GM23338 (cell line): ENCODE measurements around the gene KIAA0513. TPM values are rescaled to one million over a fixed set of nuclear protein-coding genes. Genes with fewer than 3 reads are reported as not detected.

Experiments
- ATAC-seq: fragments of 200-7000 bp; cut with Tn5 transposase; 3 replicates; pipeline ENCODE4 v1.9.1; 2020
- DNase-seq: peaks from one replicate; pipeline ENCODE4 v3.0.0-alpha.2; 2015; ENCODE audit warnings: low spot score
- H2AFZ ChIP-seq: fragments of 200-600 bp; sonication (generic); 2 replicates; pipeline ENCODE4 v1.8.0; 2016; ENCODE audit warnings: antibody characterized with exemption, mild to moderate bottlenecking, moderate library complexity
- H3F3A ChIP-seq: fragments of 200-600 bp; sonication (generic); replicated peaks from 2 replicates; pipeline ENCODE4 v1.8.0; 2017; ENCODE audit warnings: antibody characterized with exemption, mixed run types, low read depth
- H3K27ac ChIP-seq: fragments of 200-600 bp; sonication (generic); 2 replicates; pipeline ENCODE4 v1.6.1; 2016; ENCODE audit warnings: low read depth
- H3K27me3 ChIP-seq: fragments of 200-600 bp; sonication (generic); 2 replicates; pipeline ENCODE4 v1.8.0; 2016; ENCODE audit warnings: mild to moderate bottlenecking, mixed run types, moderate library complexity; ENCODE audit not compliant: insufficient read depth
- H3K36me3 ChIP-seq: fragments of 200-600 bp; sonication (generic); 2 replicates; pipeline ENCODE4 v1.8.0; 2016; ENCODE audit warnings: mild to moderate bottlenecking; ENCODE audit not compliant: insufficient read depth
- H3K4me1 ChIP-seq: fragments of 200-600 bp; sonication (generic); 2 replicates; pipeline ENCODE4 v1.8.0; 2016; ENCODE audit warnings: mild to moderate bottlenecking, moderate library complexity; ENCODE audit not compliant: insufficient read depth
- H3K4me2 ChIP-seq: fragments of 200-600 bp; sonication (generic); 2 replicates; pipeline ENCODE4 v1.7.1; 2017; ENCODE audit warnings: mixed run types
- H3K4me3 ChIP-seq: fragments of 200-600 bp; sonication (generic); 2 replicates; pipeline ENCODE4 v1.6.1; 2016; ENCODE audit warnings: mixed run types
- H3K79me2 ChIP-seq: fragments of 200-600 bp; sonication (generic); replicated peaks from 2 replicates; pipeline ENCODE4 v1.8.0; 2017; ENCODE audit warnings: mild to moderate bottlenecking; ENCODE audit not compliant: insufficient read depth
- H3K9me2 ChIP-seq: fragments of 200-600 bp; sonication (generic); 2 replicates; pipeline ENCODE4 v1.8.0; 2017; ENCODE audit not compliant: insufficient read depth
- H4K20me1 ChIP-seq: fragments of 200-600 bp; sonication (generic); replicated peaks from 2 replicates; pipeline ENCODE4 v1.8.0; 2017; ENCODE audit warnings: mild to moderate bottlenecking; ENCODE audit not compliant: insufficient read depth
- H3K27ac Mint-ChIP-seq: 2 replicates; pipeline ENCODE4 v1.8.0; 2020; ENCODE audit warnings: inconsistent platforms, mild to moderate bottlenecking, moderate library complexity, mixed read lengths
- H3K27me3 Mint-ChIP-seq: 3 replicates; pipeline ENCODE4 v1.8.0; 2022; ENCODE audit warnings: low read depth, mild to moderate bottlenecking, moderate library complexity, mixed read lengths, inconsistent platforms; ENCODE audit not compliant: insufficient read depth, poor library complexity
- H3K36me3 Mint-ChIP-seq: 3 replicates; pipeline ENCODE4 v1.8.0; 2021; ENCODE audit warnings: low read depth, mild to moderate bottlenecking, inconsistent platforms, moderate library complexity, mixed read lengths
- H3K4me1 Mint-ChIP-seq: 3 replicates; pipeline ENCODE4 v1.8.0; 2020; ENCODE audit warnings: mild to moderate bottlenecking, inconsistent platforms, mixed read lengths
- H3K4me3 Mint-ChIP-seq: 3 replicates; pipeline ENCODE4 v1.8.0; 2021; ENCODE audit warnings: moderate library complexity, mild to moderate bottlenecking, inconsistent platforms, mixed read lengths
- H3K9me3 Mint-ChIP-seq: 3 replicates; pipeline ENCODE4 v1.8.0; 2020; ENCODE audit warnings: moderate library complexity, mild to moderate bottlenecking, inconsistent platforms, mixed read lengths
- JUNB ChIP-seq: IDR thresholded peaks from one replicate; pipeline ENCODE4 v1.6.1; 2016; ENCODE audit warnings: antibody characterized with exemption; ENCODE audit not compliant: unreplicated experiment
- NANOG ChIP-seq: IDR thresholded peaks from 2 replicates; pipeline ENCODE4 v1.6.1; 2016; ENCODE audit warnings: antibody characterized with exemption, borderline replicate concordance
- POLR2AphosphoS5 ChIP-seq: IDR thresholded peaks from 2 replicates; pipeline ENCODE4 v1.6.1; 2016; ENCODE audit warnings: antibody characterized with exemption, low read depth
- STAT1 ChIP-seq: IDR thresholded peaks from one replicate; pipeline ENCODE4 v1.6.1; 2016; ENCODE audit warnings: antibody characterized with exemption; ENCODE audit not compliant: unreplicated experiment
- ZNF114 ChIP-seq: fragments of 250-450 bp; sonication (Bioruptor Pico); IDR thresholded peaks from 2 replicates; pipeline ENCODE4 v1.5.0; 2020; ENCODE audit warnings: mild to moderate bottlenecking, moderate library complexity
- ZNF331 ChIP-seq: fragments of 250-450 bp; sonication (Bioruptor Pico); IDR thresholded peaks from 2 replicates; pipeline ENCODE4 v1.5.0; 2020; ENCODE audit warnings: low read depth, mild to moderate bottlenecking, moderate library complexity
- polyA plus RNA-seq: library from polyadenylated mRNA; unstranded; fragments of >200 nt; fragmentation: Nextera tagmentation; extraction: Ambion mirVana; gene quantifications from 2 replicates; pipeline ENCODE4 v1.2.1, GENCODE V29; 2016
- total RNA-seq: library from RNA; depleted of rRNA; stranded (reverse); fragments of >200 nt; shearing (Covaris generic); gene quantifications from 2 replicates; pipeline ENCODE4 v1.2.3, GENCODE V29; 2014
- TF ChIP-seq, protein P1 (sequence below), 2 experiments: fragments of 200-600 bp in 1 of 2; sonication (generic) in 1 of 2; conservative IDR thresholded peaks; 2 replicates each; pipeline versions ENCODE4 v1.5.1 to v1.6.1; 2016 to 2017; ENCODE audit warnings: antibody characterized with exemption in 2 of 2, low read depth in 2 of 2, mild to moderate bottlenecking in 2 of 2, moderate library complexity in 1 of 2
- TF ChIP-seq, protein P2 (sequence below): IDR thresholded peaks from one replicate; pipeline ENCODE4 v1.6.1; 2018; ENCODE audit warnings: antibody characterized with exemption; ENCODE audit not compliant: unreplicated experiment

KIAA0513 gene
- total and polyA plus RNA-seq, 2 experiments from 2014 or later = 2.1 to 8.7 TPM

GRCh38 chr16:85019659-85020245 lies 7.8 kb upstream of the KIAA0513 start:
- Histone ChIP-seq H3K36me3 (no peaks in the 10 kb centered on the region), H3K79me2 (no peaks in the 10 kb centered on the region), H3K27ac (no peak overlapping the region), H3F3A (no peaks in the 10 kb centered on the region), H3K4me2 (no peak overlapping the region), H3K9me2 (no peaks in the 10 kb centered on the region), H3K4me1 (no peaks in the 10 kb centered on the region), H3K4me3 (no peak overlapping the region), H3K27me3 (no peaks in the 10 kb centered on the region), H2AFZ (no peak overlapping the region), H4K20me1 (no peaks in the 10 kb centered on the region)
- no peaks in the 10 kb centered on the region; the same call in 2 of the 3 replicates for H3K9me3 Mint-ChIP-seq
- no peak overlapping the region for H3K27ac Mint-ChIP-seq
- H3K36me3 Mint-ChIP-seq = no peaks in the 10 kb centered on the region
- no peaks in the 10 kb centered on the region for H3K4me1 Mint-ChIP-seq
- H3K4me3 Mint-ChIP-seq = no peak overlapping the region
- H3K27me3 Mint-ChIP-seq = peaks cover 4% of the 10 kb centered on the region
- DNase-seq (no peak), ATAC-seq (no peak)
- no peak for TF ChIP-seq POLR2AphosphoS5
- TF ChIP-seq, protein P1, sequence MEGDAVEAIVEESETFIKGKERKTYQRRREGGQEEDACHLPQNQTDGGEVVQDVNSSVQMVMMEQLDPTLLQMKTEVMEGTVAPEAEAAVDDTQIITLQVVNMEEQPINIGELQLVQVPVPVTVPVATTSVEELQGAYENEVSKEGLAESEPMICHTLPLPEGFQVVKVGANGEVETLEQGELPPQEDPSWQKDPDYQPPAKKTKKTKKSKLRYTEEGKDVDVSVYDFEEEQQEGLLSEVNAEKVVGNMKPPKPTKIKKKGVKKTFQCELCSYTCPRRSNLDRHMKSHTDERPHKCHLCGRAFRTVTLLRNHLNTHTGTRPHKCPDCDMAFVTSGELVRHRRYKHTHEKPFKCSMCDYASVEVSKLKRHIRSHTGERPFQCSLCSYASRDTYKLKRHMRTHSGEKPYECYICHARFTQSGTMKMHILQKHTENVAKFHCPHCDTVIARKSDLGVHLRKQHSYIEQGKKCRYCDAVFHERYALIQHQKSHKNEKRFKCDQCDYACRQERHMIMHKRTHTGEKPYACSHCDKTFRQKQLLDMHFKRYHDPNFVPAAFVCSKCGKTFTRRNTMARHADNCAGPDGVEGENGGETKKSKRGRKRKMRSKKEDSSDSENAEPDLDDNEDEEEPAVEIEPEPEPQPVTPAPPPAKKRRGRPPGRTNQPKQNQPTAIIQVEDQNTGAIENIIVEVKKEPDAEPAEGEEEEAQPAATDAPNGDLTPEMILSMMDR (conservative IDR thresholded peaks at IDR 0.05; ENCODE audit: low read depth in 2 of 2) = no peak
- TF ChIP-seq, protein P2, sequence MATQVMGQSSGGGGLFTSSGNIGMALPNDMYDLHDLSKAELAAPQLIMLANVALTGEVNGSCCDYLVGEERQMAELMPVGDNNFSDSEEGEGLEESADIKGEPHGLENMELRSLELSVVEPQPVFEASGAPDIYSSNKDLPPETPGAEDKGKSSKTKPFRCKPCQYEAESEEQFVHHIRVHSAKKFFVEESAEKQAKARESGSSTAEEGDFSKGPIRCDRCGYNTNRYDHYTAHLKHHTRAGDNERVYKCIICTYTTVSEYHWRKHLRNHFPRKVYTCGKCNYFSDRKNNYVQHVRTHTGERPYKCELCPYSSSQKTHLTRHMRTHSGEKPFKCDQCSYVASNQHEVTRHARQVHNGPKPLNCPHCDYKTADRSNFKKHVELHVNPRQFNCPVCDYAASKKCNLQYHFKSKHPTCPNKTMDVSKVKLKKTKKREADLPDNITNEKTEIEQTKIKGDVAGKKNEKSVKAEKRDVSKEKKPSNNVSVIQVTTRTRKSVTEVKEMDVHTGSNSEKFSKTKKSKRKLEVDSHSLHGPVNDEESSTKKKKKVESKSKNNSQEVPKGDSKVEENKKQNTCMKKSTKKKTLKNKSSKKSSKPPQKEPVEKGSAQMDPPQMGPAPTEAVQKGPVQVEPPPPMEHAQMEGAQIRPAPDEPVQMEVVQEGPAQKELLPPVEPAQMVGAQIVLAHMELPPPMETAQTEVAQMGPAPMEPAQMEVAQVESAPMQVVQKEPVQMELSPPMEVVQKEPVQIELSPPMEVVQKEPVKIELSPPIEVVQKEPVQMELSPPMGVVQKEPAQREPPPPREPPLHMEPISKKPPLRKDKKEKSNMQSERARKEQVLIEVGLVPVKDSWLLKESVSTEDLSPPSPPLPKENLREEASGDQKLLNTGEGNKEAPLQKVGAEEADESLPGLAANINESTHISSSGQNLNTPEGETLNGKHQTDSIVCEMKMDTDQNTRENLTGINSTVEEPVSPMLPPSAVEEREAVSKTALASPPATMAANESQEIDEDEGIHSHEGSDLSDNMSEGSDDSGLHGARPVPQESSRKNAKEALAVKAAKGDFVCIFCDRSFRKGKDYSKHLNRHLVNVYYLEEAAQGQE = no peak

DNA sequence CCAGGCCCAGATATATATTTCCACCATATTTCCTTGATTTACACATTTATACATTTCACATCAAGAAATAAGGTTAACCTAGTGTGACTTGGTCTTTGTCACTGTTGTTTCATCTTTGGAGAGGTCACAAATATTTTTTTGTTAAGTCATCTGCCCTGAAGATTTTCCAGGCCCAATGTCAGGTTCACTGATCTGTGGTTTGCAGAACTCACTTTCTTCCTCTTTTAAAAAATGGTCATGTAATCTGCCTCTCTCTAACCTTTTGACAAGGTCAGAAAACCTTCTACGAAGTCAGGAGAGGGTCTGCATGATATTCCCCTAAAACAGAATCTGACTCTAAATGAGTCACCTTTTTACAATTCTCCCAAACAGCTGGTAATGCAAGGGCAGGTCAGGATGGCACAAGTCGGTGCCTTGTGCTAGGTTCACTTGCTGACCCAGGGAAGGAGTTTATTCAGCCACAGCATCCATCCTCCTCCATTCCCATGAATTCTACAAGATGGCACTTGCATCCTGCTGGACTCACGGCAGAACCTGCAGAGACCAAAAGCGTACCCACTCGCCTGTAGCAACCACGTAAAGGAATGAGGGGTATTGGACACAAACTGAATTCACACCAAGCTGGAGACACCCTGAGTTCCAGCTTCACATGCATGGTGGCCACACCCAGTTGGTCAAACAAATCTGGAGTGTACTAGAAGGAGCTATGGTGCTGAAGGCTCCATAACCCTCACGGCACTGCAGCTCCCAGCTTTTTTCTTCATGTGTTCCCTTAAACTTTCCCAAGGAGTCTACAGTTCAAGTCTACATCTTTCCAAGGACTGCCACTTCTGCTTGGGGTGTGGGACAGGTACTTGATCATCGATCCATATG lies 1.6 kb upstream of the KIAA0513 start:
- H3K4me3 ChIP-seq = no peak overlapping the region
- no peaks in the 10 kb centered on the region for H3K36me3 ChIP-seq
- peaks cover 16% of the 10 kb centered on the region for H3K27me3 Mint-ChIP-seq
- no peak overlapping the region for H3K27ac Mint-ChIP-seq
- no peaks in the 10 kb centered on the region for H3K9me2 ChIP-seq
- H3F3A ChIP-seq = no peaks in the 10 kb centered on the region
- ATAC-seq = no peak
- no peak for DNase-seq
- peaks cover 16% of the 10 kb centered on the region; the same call in 1 of the 2 replicates for H3K4me1 ChIP-seq
- H3K4me1 Mint-ChIP-seq = peaks cover 23% of the 10 kb centered on the region
- H3K79me2 ChIP-seq = no peaks in the 10 kb centered on the region
- H3K27me3 ChIP-seq = peaks cover 14% of the 10 kb centered on the region; the same call in 1 of the 2 replicates
- peak overlapping the region; percentile 88; the same call in 1 of the 3 replicates for H3K4me3 Mint-ChIP-seq
- no peaks in the 10 kb centered on the region; the same call in 2 of the 3 replicates for H3K9me3 Mint-ChIP-seq
- no peak overlapping the region for H3K4me2 ChIP-seq
- no peak overlapping the region for H3K27ac ChIP-seq
- no peaks in the 10 kb centered on the region for H3K36me3 Mint-ChIP-seq
- no peak overlapping the region for H2AFZ ChIP-seq
- H4K20me1 ChIP-seq = no peaks in the 10 kb centered on the region
- TF ChIP-seq, protein P2 = no peak
- no peak for TF ChIP-seq ZNF114 (CRISPR knock-in tag)
- TF ChIP-seq NANOG = no peak
- TF ChIP-seq JUNB = no peak
- TF ChIP-seq STAT1 = no peak
- TF ChIP-seq ZNF331 (CRISPR knock-in tag) = no peak
